ENCODE measurements around the gene USP34.
"Not testable (repeated sequence)": the region's sequence is repeated elsewhere in the genome, so short reads cannot be mapped to it uniquely, and the experiment has no call there.

Gene USP34

DNA sequence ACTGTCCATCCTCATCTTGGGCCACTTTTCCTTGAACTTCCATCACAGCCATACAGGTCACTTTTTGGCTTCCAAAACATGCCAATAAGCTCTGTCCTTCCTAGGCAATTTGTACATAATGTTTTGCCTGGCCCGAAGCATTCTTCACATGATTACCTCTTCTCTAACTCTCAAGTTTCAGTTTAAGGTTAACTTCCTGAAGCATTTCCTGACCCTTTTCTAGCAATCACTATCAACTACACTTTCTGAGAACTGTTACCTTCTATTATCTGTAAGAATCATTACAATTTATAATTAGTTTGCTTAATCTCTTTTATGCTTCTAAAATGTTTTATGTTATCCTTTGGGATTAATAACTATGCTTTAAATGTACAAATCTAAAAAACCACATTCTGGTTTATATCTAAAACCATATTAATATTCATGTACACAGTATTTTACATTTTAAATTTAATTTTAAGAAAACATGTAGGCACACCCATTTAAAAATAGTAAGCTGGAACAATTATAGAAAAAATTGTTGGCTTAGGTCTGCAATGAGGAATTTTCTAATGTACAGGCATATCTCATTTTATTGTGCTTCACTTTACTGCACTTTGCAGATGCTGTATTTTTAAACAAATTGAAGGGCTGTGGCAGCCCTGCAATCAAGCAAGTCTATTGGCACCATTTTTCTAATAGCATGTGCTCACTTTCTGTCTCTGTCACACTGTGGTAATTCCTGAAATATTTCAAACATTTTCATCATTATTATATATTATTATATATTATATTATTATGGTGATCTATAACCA, 232.5 kb downstream of the USP34 start:
- DNase-seq = peak in 1 of 2 donors; percentile 6

DNA sequence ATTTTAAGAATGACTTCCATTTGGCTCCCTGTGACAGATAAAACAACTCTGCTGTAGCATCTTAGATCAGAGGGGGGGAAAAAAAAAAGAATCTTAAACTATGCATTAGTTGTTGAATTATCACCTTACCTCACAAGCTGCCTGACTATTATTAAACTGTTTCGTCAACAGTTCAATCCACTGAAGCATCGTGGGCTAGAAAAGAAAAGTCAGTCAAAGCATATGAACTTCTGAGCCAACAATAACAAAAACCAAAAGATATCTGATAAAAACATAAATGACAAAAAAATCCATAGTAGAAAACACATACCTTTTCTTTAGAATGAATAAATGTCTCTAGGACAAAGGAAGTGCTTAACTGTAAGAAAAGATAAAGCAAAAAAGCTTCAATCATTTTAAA, 235.2 kb downstream of the USP34 start:
- DNase-seq = no peak

DNA sequence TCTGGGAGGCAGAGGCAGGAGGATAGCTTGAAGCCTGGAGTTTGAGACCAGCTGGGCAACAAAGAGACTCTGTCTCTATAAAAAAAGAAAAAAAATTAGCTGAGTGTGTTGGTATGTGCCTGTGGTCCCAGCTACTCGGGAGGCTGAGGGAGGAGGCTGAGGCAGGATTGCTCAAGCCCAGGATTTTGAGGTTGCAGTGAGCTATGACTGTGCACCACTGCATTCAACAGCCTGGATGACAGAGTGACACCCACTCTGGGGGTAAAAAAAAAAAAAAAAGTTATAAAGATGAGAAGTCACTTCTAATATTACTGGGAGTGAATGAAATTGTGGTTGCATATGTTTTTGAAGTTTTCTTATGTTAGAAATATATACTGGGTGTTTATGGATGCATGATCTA, 237.3 kb downstream of the USP34 start:
- no peak for DNase-seq

DNA sequence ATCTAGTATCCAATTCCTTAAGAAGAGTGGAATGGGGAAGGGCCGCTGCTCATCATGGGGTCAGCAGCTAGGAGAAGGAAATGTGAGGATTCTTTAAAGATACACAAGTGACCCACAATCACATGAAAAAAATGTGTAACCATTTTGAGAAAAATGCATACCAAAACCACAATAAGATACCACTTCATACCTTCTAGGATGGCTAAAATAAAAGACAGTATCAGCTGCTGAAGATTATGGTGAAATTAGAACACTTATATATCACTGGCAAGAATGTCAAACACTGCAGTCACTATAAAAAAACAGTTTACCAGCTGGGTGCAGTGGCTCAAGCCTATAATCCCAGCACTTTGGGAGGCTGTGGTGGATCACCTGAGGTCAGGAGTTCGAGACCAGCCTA, 241.0 kb downstream of the USP34 start:
- no peak for DNase-seq

DNA sequence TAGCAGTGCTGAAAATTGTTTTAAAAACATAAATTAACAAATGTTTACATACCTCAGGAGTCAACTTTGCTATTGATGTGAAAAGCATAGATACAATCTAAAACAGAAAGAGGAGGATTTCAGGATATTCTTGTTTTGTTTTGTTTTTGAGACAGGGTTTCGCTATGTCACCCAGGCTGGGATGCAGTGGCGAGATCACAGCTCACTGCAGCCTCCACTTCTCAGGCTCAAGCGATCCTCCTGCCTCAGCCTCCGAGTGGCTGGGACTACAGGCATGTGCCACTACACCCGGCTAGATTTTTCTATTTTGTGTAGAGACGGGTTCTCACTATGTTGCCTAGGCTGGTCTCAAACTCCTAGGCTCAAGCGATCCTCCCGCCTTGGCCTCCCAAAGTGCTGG, 248.3 kb downstream of the USP34 start:
- no peak for DNase-seq

DNA sequence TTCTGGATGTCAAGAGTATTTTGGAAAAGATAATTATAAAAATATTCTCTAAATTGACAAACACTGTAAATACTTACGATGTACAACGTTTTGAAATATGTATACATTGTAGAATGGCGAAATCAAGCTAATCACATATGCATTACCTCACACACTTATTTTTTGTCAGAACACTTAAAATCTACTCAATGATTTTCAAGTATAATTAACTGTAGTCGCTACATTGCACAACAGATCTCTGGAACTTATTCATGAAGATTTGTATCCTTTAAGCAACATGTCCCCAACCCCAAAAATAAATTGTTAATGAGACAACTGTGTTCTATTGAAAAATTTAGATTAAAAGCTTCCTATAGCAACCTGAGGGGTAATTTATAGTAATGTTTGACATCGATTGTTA, 249.1 kb downstream of the USP34 start:
- DNase-seq = no peak

DNA sequence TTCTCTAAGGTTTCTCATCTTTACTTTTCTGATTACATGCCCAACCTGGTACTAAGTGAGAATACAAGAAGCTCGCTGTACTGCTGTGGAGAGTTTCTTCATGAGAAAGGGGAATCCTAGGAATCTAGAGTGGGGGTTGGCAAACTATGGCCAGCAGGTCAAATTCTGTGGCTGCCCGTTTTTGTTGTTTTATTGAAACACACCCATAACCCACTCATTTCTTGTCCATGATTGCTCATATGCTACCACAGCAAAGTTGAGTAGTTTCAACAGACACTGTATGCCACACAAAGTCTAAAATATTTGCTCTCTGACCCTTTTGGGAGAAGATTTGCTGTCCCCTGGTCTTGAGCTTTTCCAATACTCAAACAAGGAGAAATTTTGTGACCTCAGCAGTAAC, 250.1 kb downstream of the USP34 start:
- DNase-seq = no peak

DNA sequence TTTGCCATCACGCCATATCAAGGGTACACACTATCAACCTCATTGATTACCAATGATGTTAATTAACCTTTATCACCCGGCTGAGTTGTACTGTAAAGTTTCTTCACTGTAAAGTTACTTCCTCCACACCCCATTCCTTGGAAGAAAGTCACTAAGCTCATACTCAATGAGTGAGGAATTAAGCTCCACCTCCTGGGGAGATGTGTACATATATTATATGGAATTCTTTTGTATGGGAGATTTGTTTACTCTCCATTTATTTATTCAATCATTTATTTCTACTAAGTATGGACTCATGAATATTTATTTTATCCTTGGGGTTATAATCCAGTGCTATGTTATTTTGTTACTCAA, 252.1 kb downstream of the USP34 start:
- no peak for DNase-seq

DNA sequence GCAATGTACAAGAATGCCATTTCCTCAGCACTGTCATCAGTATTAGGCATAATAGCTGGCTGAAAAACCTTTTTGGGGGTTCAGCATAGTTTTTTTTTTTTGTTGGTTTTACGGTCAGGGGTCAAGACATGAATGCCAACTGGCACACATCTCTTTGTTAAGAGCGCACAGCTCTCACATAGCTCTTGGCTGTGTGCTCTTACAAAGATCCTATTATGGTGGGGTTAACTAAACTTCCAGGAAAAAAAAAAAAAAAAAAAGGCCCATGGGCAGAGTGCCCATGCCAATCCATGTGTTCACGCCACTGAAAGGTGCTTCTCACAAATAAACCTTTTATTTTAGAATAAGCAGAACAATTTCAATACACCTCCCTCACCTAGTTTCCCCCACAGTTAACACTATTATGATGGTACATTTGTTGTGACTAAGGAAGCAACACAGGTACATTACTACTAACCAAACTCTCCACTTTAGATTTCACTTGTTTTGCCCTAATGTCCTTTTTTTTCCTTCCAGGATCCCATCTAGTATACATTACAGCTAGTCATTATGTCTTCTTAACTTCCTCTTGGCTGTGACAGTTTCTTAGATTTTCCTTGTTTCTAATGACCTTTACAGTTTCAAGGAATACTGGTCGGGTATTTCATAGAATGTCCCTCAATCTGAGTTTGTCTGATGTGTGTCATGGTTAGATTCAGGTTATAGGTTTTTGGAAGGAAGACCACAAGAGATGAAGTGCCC, 252.6 kb downstream of the USP34 start:
- no peak for DNase-seq

DNA sequence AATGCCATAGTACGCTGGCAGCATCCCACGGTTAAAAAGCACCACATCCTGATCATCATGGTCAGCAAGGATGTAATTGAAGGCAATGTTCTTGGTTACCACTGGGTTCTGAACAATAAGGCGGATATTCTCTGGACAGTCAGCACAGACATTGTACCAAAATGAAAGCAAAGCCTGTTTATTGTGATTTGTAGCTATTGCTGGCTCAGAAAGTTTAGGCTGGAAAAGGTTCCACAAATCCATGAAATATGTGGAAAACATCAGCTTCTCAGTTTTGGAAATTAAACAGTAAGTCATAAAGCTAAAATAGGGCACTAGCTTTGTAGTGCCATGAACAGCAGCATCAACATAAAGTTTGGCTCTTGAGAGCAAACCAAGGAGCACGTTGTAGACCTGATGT, 256.7 kb downstream of the USP34 start:
- no peak for DNase-seq

DNA sequence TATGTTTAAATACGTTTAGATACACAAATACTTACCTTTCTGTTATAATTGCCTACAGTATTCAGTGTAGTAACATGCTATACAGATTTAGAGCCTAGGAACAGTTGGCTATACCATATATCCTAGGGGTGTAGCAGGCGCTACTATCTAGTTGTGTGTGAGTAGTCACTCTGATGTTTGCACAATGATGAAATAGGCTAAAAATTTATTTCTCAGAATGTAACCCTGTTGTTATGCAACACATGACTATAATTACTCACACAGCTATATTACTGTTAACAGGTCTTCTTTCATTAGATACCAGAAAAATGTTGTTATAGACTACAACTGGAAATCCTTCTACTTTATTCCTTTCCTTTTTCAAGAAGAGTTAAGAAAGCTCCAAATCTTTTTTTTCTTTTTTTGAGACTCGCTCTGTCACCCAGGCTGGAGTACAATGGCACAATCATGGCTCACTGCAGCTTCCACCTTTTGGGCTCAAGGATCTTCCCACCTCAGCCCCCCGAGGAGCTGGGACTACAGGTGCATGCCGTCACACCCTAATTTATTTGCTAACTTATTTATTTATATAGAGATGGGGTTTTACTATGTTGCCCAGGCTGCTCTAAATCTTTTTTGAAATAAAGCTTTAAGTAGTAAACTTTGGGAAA, 260.4 kb downstream of the USP34 start:
- DNase-seq = no peak

DNA sequence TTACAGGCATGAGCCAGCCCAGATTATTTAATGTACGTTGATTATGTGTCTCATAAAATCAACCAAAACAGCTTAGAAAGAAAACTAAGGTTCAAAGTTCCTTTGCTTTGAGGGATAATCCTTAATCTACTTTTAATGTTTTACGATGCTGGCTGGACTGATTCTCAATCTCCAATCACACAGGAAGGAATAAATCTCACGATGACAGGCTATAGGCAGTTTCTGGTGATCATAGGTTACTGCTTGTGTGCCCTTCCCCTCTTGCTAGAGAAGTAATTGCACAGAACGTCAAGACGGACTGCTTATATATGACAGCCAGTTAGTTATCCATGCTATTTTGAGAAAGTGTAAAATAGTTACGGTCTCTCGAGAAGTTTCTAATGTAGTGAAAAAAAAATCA, 265.8 kb downstream of the USP34 start:
- no peak for DNase-seq

DNA sequence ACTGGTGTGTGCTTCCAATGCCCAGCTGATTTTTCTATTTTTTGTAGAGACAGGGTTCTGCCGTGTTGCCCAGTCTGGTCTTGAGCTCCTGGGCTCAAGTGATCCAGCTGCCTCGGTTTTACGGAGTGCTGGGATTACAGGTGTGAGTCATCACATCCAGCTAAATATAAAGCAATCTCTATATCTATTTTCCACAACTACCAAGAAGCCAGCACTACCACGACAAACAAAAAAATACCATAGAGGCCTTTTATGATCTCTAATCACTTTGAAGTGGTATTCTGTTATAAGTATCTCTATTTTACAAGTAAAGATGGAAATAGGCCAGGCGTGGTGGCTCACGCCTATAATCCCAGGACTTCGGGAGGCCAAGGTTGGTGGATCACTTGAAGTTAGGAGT, 274.2 kb downstream of the USP34 start:
- no peak for DNase-seq

DNA sequence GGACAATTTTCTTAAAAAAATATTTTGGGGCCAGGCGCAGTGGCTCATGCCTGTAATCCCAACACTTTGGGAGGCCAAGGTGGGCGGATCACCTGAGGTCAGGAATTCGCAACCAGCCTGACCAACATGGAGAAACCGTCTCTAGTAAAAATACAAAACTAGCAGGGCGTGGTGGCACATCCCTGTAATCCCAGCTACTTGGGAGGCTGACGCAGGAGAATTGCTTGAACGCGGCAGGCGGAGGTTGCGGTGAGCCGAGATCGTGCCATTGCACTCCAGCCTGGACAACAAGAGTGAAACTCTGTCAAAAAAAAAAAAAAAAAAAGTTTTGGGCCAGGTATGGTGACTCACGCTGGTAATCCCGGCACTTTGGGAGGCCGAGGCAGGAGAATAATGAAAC, 276.2 kb downstream of the USP34 start:
- not testable (repeated sequence) for DNase-seq

DNA sequence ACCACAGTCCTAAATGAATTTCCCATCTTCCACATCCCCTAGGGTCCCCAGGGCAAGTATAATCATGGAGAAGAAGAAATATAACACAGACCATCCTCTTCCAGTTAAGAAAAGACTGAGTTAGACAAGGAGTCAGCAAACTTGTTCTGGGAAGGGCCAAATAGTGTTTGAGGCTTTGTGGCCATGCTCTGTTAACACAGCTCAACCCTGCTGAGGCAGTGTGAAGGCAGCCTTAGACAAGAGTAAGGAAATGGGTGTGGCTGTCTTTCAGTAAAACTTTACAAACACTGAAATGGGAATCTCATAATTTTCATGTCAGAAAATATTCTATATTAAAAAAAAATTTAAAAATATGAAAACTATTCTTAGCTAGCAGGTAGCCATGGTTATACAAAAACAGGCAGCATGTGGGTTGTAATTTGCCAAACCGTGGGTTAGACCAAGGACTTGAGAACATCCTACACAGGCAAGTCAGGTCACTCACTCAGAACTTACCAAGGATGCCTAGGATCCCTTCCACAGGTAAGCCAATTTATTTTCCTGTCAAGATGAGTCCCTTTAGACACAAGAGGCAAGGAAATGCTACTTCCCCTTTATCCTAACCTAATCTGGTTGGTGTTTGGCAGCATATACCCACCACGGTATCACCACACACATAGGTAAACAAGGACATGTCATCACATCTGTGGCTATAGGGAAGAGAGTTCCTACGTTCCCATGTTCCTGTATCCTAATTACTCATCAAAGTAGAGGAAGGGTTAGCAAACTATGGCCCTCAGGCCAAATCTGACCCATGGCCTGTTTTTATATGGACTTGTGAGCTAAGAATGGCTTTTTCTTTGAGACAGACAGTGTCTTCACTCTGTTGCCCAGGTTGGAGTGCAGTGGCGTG, 277.0 kb downstream of the USP34 start:
- peak in 1 of 2 donors; percentile 22 for DNase-seq

DNA sequence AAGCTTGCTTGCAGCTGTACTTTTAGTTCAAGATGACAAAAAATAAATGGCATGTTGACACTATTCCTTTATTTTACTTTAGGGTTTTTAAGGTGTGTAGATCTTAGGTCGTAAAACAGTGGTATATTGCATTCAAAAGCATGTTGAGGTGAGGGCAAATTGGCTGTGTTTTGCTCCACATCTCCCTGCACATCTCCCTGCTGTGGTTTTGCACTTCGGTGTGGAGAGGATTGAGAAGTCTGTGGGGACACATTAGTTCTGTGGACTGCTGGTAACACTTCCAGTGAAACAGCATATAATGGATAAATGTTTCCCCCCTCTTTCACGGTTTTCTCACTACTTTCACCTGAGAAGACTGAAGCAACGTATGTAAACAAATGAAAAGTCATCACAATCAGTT, 283.8 kb downstream of the USP34 start:
- DNase-seq = no peak

DNA sequence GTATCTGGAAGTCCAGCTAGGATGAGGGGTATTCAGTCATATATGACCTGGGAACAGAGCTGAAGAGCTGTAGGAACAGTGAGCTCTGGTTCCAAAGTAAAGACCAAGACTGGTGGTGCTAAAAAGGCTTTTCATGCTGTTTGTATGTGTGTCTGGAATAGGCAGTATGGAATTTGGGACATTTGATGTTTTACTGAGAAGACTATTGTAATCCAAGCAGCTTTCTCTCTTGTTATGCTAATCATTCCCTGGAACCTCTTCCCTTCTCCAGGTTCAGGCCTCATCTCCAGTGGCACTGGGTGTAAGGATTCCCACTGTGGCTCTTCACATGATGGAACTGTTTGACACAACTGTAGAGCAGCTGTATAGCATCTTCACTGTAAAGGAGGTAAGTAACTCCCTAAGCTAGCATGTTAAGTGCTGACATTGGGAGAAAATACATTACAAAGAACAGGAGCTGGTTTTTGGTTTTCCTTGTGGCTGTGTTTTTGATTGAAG, 285.6 kb downstream of the USP34 start:
- DNase-seq = no peak

DNA sequence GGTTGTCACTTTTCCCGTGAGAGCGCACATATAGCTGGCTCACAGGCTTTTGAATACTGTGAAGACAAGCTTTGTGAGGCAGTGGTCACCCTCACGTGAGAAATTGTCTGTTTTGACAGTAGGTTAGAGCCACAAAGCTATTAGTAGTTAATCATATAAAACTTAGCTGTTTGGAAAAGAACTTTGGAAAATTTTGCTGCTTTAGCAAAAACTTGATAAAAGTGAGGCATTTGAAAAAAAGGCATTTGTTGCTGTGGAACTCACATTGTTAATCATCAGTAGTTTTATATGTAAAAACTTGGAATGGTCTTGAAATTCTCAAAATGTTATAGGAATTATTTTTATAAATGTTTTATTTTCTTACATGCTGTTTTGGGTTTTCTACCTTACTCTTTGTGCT, 286.6 kb downstream of the USP34 start:
- DNase-seq = no peak

DNA sequence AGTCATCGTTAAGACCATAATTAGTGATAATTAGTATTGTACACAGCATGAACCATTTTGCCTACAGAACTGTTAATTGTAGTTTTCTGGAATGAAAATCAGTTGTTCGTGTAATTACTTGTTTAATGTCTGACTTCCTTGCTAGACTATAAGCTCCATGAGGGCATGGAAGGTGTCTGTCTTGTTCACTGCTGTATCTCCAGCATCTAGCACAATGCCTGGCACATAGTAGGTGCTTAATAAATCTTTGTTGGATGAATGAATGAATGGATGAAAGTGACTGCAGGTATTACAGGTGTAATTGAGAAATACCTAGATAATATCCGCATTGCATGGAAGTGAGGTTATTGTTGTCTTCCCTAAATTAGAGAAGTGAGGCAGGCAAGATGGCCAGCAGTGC, 287.1 kb downstream of the USP34 start:
- DNase-seq = no peak

DNA sequence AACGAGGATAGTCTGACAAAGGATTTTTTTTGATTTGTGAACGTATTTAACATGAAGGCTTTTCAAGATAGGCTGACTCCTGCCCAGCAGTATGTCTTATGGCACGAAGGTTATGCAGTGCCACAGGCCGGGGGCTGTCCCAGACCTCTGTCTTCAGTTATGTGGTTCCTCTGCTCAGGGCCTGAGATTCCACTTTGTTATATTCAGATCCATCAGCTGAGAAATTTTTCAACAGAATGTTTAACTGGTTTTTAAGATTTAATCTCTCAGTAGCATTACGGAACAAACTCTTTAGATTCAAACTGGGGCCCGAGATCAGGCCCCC, 288.9 kb downstream of the USP34 start:
- DNase-seq = no peak

DNA sequence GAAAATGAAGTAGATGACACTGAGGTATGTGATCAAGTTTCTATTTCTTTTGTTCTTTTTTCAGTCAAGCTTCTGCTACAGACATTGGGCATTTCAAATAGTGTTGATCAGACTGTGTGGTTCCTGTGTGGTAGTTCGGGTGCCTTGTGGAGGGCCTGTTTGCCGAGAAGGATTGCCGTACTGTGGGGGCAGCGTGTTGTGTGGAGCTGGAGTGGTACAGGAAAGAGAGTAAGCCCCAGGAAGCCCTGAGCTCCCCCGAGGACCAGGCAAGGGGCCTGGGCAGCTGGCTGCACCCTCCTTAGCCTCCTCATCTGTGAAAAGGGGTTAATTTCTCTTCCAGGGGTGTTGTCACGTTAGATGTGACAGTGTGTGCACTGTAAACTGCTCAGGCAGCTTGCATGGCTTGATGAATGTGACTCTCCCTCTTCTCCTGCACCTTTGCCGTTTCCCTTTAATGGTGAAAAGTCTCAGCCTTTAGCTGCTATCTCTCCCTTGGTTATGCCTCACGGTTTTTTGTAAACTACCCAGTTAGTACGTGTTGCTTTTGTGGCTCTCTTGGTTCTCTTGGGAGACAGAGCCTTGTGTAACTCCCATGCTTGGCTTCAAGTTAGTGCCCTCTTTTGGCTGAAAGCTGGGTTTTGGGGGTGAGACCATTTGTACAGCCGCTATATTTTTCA, 289.4 kb downstream of the USP34 start:
- DNase-seq = no peak

DNA sequence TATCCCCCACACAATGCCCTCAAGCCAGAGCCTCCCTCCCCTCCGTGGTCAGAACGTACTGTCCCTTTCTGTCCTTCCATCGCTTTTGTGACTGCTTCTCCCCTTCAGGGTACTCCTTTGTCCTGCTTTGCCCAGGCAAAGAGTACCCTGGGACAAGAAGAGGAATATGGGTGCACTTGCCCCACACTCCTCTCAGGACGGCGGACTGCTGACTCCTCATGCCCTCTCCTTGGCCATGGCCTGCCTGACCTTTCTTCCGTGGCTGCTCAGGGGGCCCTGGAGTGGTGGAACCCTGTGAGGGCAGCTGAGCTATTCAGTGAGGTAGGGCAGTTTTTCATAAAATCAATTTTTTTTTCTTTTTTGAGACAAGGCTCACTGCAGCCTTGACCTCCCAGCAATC, 290.2 kb downstream of the USP34 start:
- DNase-seq = no peak

Measured in CD4-positive, alpha-beta T cell treated with Interleukin-4 for 1 hour (primary cell).